AG08395 (cell line): ENCODE results near the gene MYO3A.
"Not testable (repeated sequence)": the region's sequence is repeated elsewhere in the genome, so short reads cannot be mapped to it uniquely, and the experiment has no call there.

Experiments
- DNase-seq: peaks from one replicate; pipeline ENCODE4 v3.0.0; 2012; ENCODE audit warnings: mixed read lengths, low spot score

MYO3A gene

DNA sequence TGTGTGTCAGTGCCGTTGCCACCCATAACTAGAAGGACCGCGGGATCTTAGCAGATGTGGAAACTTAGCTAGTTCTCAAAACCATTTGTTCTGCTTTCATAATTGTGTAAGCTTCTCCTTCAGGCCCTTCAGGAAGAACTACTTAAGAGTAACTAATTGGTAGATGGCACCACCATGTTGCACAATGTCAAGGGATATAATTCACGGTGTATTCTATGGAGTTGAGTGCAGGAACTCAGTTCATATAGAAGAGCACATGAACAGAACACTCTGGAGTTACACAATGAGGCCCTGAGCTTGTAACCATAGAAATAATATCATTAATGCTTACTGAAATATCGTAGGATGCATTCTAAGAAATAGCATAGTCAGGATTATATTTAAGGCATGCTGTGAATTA is 156.0 kb downstream of the MYO3A start:
- DNase-seq, result no peak

DNA sequence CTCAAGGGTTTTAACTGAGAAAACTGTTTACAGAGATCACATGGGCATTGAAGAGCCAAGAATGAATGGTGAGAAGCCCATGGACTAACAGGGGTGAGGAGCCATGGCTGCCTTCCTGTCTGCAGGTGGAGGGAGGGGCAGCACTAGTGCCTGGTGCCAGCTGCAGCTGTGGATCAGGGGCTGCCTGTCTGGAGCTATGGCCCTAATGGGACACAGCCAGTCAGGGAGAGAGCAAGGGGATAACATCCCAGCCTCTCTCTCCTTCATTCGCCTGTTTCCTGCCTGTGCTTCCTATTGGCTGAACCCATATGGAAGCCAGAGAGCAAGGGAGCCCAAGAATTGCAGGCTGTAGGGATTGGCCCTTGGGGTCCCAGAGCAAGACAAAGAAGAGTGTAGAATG is 156.7 kb downstream of the MYO3A start:
- no peak for DNase-seq

- no peak for DNase-seq
Observed at GRCh38 chr10:26093229-26093628, 159.2 kb downstream of the MYO3A start.

GRCh38 chr10:26095781-26096180 is 161.8 kb downstream of the MYO3A start:
- no peak for DNase-seq

- DNase-seq, result not testable (repeated sequence)
Observed at GRCh38 chr10:26097549-26097948, 163.5 kb downstream of the MYO3A start.

DNA sequence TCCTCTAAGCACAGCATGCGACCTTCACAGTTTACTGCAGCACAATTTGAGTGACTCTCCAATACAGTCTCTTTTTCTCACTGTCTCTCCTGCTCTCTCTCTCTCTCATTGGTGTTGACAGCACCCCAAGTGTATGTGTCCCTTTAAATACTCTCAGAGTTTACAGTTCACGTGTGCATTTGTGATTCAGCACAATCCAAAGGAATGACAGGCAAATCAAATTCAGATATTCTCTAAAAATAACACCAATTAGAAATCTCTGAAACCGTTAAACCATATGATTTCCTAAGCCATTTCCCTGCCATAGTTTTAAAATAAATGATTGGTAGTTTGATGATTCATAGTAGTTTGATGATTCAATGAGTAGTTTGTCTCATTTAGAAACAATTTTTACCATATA is 178.5 kb downstream of the MYO3A start:
- DNase-seq, result peak; percentile 3

DNA sequence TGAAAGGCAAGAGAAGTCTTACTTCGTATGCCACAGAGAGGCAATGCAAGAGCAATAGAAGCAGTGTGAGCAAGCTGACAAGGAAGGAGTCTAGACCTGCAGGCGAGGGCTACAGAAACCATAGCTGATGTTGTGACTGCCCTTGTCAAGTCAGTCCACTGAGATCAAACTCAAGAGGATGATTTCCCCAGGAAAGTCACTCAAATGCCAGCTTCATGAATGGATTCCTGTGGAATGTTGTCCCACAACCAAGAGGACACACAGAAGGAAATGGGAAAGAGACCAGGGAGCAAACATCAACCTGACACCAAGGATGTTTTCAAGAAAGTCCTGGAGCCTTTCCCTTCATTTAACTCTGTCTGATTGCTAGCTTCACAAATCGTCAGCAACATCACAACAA is 204.6 kb downstream of the MYO3A start:
- no peak for DNase-seq

- DNase-seq, result no peak
Observed at GRCh38 chr10:26156019-26156418, 222.0 kb downstream of the MYO3A start.

- DNase-seq, result no peak
Observed at GRCh38 chr10:26157734-26158133, 223.7 kb downstream of the MYO3A start.

DNA sequence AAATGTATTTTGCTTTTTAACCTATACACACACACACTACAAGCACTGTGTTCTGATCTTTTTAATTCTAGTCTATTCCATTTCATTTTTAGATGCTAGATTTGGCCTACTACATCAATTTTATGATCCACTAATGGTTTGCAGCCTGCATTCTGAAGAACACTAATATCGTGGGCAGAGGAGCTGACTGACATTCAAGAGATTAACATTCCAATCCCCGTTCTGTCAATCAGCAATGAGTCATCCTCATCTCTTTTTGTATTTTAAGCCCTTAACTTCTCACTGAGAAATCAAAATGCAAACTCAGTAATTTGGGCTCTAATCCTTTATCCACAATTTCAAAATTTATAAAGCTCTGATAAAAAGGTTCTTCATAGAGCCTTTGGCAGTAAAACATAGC is 235.4 kb downstream of the MYO3A start:
- DNase-seq, result no peak

GRCh38 chr10:26172131-26172530 is 238.1 kb downstream of the MYO3A start:
- no peak for DNase-seq

DNA sequence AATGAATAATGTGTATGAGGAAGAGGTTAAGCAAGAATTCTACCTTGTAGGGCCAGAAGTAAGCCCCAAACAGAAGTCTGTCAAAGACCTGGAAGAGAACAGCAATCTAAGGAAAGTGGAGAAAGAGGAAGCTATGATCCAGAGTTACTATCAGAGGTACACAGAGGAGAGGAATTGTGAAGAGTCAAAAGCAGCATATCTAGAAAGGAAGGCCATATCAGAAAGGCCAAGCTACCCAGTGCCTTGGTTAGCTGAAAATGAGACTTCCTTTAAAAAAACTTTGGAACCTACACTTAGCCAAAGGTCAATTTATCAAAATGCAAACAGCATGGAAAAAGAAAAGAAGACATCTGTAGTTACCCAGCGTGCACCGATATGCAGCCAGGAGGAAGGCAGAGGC is 239.8 kb downstream of the MYO3A start:
- no peak for DNase-seq

DNA sequence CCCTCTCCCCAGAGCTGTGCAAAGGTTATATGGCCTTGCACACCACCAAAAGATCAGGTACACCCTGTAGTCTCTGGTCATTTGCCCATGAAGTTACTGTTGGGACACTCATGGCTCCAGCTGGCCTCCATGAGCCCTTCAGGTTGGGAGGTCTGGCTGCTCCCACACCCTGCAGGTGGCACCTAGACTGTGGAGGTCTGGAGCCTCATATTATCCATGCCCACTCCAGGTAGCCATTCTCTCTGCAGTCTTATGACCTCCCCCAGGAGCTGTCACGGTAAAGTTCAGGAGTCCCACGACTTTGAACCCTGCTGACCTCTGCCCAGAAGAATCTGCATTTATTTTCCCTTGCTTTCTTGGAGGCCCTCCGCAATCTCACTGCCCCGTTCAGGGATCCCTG is 243.3 kb downstream of the MYO3A start:
- DNase-seq, result no peak

GRCh38 chr10:26194275-26194674 is 260.2 kb downstream of the MYO3A start:
- no peak for DNase-seq

DNA sequence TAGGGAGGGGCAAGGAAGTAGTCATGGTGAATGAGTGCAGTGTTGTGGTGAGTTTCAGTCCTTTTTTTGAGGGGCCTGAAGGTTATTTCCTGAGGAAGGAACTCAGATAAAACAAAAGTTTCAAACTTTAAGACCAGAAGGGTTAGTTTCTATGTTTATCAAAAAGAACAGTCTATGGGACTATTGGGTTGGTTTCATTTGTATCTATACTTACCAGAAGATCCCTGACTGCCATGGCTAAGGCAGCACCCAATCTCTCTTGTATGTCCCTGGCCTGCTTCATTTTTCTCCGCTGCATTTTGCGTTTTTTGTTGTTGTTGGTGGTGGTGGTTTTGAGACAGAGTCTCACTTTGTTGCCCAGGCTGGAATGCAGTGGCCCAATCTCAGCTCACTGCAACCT is 263.2 kb downstream of the MYO3A start:
- DNase-seq, result no peak

DNA sequence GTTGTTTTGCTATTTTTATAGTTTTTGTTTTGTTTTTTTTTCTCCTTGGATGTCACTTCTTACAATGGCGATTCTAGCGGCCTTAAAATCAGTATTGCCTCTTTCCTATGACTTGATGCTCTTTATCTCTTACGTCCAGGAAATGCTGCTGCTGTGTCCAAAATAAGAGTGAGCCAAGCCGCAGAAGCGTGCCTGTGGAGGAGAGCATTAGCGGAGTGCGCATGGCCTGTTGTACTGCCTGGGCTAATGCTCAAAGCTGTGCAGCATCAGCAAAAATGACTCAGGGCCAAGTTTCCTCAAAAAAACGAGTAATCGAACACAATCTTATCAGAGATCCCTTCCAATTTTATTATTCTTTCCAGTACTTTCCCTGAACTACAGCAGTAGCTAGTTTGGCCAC is 264.1 kb downstream of the MYO3A start:
- no peak for DNase-seq

DNA sequence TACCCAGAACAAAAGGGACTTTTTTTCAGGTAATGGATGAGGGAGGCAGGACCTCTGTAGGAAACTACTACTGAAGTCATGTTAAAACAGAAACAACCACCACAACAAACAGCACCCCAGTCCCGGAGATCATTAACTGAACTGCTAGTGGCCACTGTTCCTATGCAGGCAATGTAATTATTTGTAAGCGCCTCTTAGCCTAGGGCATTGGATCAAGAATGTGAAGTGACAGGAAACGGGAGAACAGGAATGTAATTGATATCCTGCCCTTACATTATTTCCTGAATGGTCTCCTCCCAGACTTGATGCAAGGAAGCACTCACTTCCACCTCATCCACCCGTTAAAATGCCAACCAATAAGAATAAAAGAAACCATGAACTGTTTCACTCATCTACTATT is 265.8 kb downstream of the MYO3A start:
- DNase-seq, result no peak

- no peak for DNase-seq
Observed at GRCh38 chr10:26205223-26205622, 271.2 kb downstream of the MYO3A start.

- DNase-seq, result no peak
Observed at GRCh38 chr10:26211781-26212444, 277.9 kb downstream of the MYO3A start.

- DNase-seq, result no peak
Observed at GRCh38 chr10:26212511-26212910, 278.5 kb downstream of the MYO3A start.

DNA sequence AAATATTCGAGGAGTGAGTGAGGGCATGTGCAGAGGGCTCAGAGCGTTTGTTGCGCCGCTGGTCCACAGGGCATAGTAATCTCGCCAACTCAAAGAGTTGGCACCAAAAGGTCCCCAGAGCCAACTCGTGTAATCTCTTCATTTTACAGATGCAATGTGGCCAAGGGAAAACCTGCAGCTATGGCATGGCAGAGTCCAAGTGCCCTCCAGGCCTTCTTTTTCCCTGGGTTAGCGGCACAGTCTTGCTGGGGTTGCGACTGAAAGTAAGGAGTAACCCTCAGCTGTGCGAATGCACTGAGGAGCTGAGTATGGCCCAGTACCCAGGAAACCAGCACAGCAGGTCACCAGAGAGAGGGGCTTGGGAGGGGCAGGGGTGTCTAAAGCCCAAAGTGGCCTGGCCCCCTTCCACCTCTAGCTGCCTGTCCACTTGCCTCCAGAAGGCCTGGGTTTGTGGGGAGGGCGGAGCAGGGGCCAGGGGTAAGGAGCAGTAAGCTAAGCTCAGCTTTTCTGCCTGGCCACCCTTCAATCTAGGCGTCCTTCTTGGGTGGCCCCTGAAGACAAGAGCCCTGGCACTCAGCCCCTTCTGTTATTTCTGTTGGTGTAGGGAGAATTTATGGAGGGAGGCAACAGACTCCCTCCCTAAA is 279.2 kb downstream of the MYO3A start:
- DNase-seq, result no peak

GRCh38 chr10:26214004-26214403 is 280.0 kb downstream of the MYO3A start:
- DNase-seq, result no peak

DNA sequence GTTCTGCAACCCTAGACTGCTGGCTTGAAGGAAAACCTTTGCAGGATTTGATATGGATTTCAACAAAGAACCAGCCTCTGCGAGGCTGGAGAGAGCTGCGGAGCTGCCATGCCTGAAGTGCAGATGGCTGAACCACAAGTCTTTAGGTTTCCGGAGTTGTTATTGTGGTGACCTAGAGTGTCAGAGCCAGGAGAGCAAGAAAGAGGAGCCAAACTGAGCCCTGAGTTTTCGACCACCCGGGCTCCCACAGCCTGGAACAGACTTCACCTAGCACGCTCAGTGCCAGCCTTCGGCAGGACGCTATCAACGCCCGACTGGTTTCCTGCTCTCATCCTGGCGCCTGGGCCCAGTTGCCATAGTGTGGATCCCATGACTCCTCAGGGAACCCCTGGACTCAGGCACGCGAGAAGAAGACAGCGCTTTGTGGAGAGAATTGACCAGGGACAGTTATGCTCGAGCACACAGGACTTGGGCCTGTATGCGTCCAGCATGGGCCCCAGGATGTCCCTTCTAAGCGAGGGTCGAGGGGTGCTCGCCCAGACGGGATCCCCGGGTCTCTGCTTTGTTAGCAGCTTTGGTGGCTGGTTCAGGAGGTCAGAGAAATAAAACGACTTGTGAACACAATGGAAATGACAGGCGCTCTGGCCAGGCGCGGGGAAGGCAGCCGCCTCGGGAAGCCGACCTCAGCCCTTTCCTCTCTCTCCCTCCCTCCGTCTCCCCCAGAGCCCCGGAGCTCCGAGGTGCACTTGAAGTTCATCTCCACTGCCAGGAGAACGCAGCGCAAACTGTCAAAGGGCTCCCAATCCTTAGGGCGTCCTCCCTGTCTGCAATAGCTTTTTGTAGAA is 280.7 kb downstream of the MYO3A start:
- no peak for DNase-seq
